ENCODE data around the gene TMEM175. TPM values are rescaled to one million over a fixed set of nuclear protein-coding genes. Genes with fewer than 3 reads are reported as not detected.

TMEM175 gene
- total RNA-seq, 2 experiments from 2014 or later = 13.8 to 15.8 TPM

GRCh38 chr4:999882-1000425, 67.7 kb downstream of the TMEM175 start:
- Mint-ChIP-seq H3K27ac (no peak overlapping the region), H3K4me1 (ENCODE audit: low read depth) (peaks cover 3% of the 10 kb centered on the region), H3K27me3 (peaks cover 43% of the 10 kb centered on the region), H3K4me3 (no peak overlapping the region), H3K36me3 (no peaks in the 10 kb centered on the region), H3K9me3 (no peaks in the 10 kb centered on the region)
- DNase-seq = no peak
- intact Hi-C loops (cut with micrococcal nuclease) = no loop called here
- POLR2A ChIA-PET = no interaction called here
- CTCF ChIA-PET = no interaction called here

- Mint-ChIP-seq H3K4me3 (no peak overlapping the region), H3K36me3 (no peaks in the 10 kb centered on the region), H3K9me3 (no peaks in the 10 kb centered on the region), H3K27me3 (peaks cover 44% of the 10 kb centered on the region), H3K4me1 (ENCODE audit: low read depth) (peaks cover 3% of the 10 kb centered on the region), H3K27ac (no peak overlapping the region)
- intact Hi-C loops (cut with micrococcal nuclease) = no loop called here
- DNase-seq = no peak
- CTCF ChIA-PET = no interaction called here
- POLR2A ChIA-PET = no interaction called here
These were observed 68.5 kb downstream of the TMEM175 start for GRCh38 chr4:1000686-1001260.

GRCh38 chr4:1001561-1002130, 69.4 kb downstream of the TMEM175 start:
- no peak overlapping the region for H3K27ac Mint-ChIP-seq
- H3K4me3 Mint-ChIP-seq = no peak overlapping the region
- CTCF ChIA-PET = no interaction called here
- intact Hi-C loops (cut with micrococcal nuclease) = no loop called here
- POLR2A ChIA-PET = no interaction called here
- H3K4me1 Mint-ChIP-seq (ENCODE audit: low read depth) = peaks cover 3% of the 10 kb centered on the region
- H3K27me3 Mint-ChIP-seq = peaks cover 48% of the 10 kb centered on the region
- H3K36me3 Mint-ChIP-seq = no peaks in the 10 kb centered on the region
- no peak for DNase-seq
- no peaks in the 10 kb centered on the region for H3K9me3 Mint-ChIP-seq

- DNase-seq = no peak
- H3K27ac Mint-ChIP-seq = no peak overlapping the region
- ChIA-PET POLR2A (no interaction called here), CTCF (no interaction called here)
- H3K27me3 Mint-ChIP-seq = peaks cover 54% of the 10 kb centered on the region
- no peaks in the 10 kb centered on the region for H3K36me3 Mint-ChIP-seq
- H3K4me3 Mint-ChIP-seq = no peak overlapping the region
- intact Hi-C loops (cut with micrococcal nuclease) = no loop called here
- H3K4me1 Mint-ChIP-seq (ENCODE audit: low read depth) = peaks cover 3% of the 10 kb centered on the region
- no peaks in the 10 kb centered on the region for H3K9me3 Mint-ChIP-seq
These were observed 69.9 kb downstream of the TMEM175 start for GRCh38 chr4:1002131-1002630.

- ChIA-PET POLR2A (no interaction called here), CTCF (no interaction called here)
- H3K4me1 Mint-ChIP-seq (ENCODE audit: low read depth) = peaks cover 3% of the 10 kb centered on the region
- H3K27me3 Mint-ChIP-seq = peaks cover 57% of the 10 kb centered on the region
- intact Hi-C loops (cut with micrococcal nuclease) = no loop called here
- no peaks in the 10 kb centered on the region for H3K9me3 Mint-ChIP-seq
- no peak for DNase-seq
- no peaks in the 10 kb centered on the region for H3K36me3 Mint-ChIP-seq
- no peak overlapping the region for H3K4me3 Mint-ChIP-seq
- H3K27ac Mint-ChIP-seq = no peak overlapping the region
These were observed 70.5 kb downstream of the TMEM175 start for GRCh38 chr4:1002631-1003251.

- H3K27ac Mint-ChIP-seq = no peak overlapping the region
- ChIA-PET CTCF (no interaction called here), POLR2A (no interaction called here)
- peaks cover 57% of the 10 kb centered on the region for H3K27me3 Mint-ChIP-seq
- H3K9me3 Mint-ChIP-seq = no peaks in the 10 kb centered on the region
- H3K4me3 Mint-ChIP-seq = no peak overlapping the region
- DNase-seq = no peak
- no peaks in the 10 kb centered on the region for H3K36me3 Mint-ChIP-seq
- peaks cover 1% of the 10 kb centered on the region for H3K4me1 Mint-ChIP-seq (ENCODE audit: low read depth)
- intact Hi-C loops (cut with micrococcal nuclease) = no loop called here
These were observed 71.2 kb downstream of the TMEM175 start for GRCh38 chr4:1003271-1004070.

GRCh38 chr4:1004071-1004418, 71.8 kb downstream of the TMEM175 start:
- POLR2A ChIA-PET = no interaction called here
- Mint-ChIP-seq H3K9me3 (no peaks in the 10 kb centered on the region), H3K36me3 (no peaks in the 10 kb centered on the region)

GRCh38 chr4:1004557-1005485, 72.6 kb downstream of the TMEM175 start:
- intact Hi-C loops (cut with micrococcal nuclease) = no loop called here
- POLR2A ChIA-PET = no interaction called here
- CTCF ChIA-PET = interaction anchor here (0.6 kb wide), 1 partner anchor 106 kb away, joined by 4 read pairs; no protein-coding TSS in a partner anchor
- Mint-ChIP-seq H3K4me3 (no peak overlapping the region), H3K4me1 (ENCODE audit: low read depth) (peaks cover 5% of the 10 kb centered on the region), H3K9me3 (no peaks in the 10 kb centered on the region), H3K36me3 (no peaks in the 10 kb centered on the region), H3K27ac (no peak overlapping the region), H3K27me3 (peaks cover 57% of the 10 kb centered on the region)
- DNase-seq = no peak

More at GRCh38 chr4:1004071-1004418, 71.8 kb downstream of the TMEM175 start:
- Mint-ChIP-seq H3K27me3 (peaks cover 60% of the 10 kb centered on the region), H3K4me3 (no peak overlapping the region), H3K4me1 (ENCODE audit: low read depth) (peaks cover 4% of the 10 kb centered on the region), H3K27ac (no peak overlapping the region)
- CTCF ChIA-PET = no interaction called here
- intact Hi-C loops (cut with micrococcal nuclease) = no loop called here
- DNase-seq = no peak

GRCh38 chr4:1006856-1007255, 74.6 kb downstream of the TMEM175 start:
- H3K4me3 Mint-ChIP-seq = no peak overlapping the region
- CTCF ChIA-PET = interaction anchor here (0.7 kb wide), 1 partner anchor 9 kb away, joined by 3 read pairs; no protein-coding TSS in a partner anchor
- no peaks in the 10 kb centered on the region for H3K36me3 Mint-ChIP-seq

More at GRCh38 chr4:1006856-1007255, 74.6 kb downstream of the TMEM175 start:
- intact Hi-C loops (cut with micrococcal nuclease) = no loop called here
- Mint-ChIP-seq H3K27me3 (peaks cover 46% of the 10 kb centered on the region), H3K9me3 (no peaks in the 10 kb centered on the region), H3K4me1 (ENCODE audit: low read depth) (peaks cover 10% of the 10 kb centered on the region), H3K27ac (no peak overlapping the region)
- POLR2A ChIA-PET = no interaction called here
- no peak for DNase-seq
